AG04449 (cell line): Measurements from ENCODE around the gene ACADVL.

Experiments
- CTCF ChIA-PET: fragments of 350-600 bp; formaldehyde crosslinking; extraction: SDS; loops from one replicate; lab custom pipeline; 2021; ENCODE audit warnings: antibody characterized with exemption; lab: Yijun Ruan, JAX
- POLR2A ChIA-PET: fragments of 400-600, 350-600 bp; formaldehyde crosslinking; extraction: SDS; loops from one replicate; lab custom pipeline; 2020; ENCODE audit warnings: antibody characterized with exemption, inconsistent platforms; lab: Yijun Ruan, JAX
- DNase-seq: peaks from one replicate; pipeline ENCODE4 v3.0.0-alpha.2; 2010; ENCODE audit warnings: low read depth, low spot score
- H3K4me3 ChIP-seq: 2 replicates; pipeline ENCODE4 v1.5.1; 2011; ENCODE audit warnings: low read depth, mild to moderate bottlenecking, control low read depth, low read length
- TF ChIP-seq, protein P1 (sequence below): IDR thresholded peaks from one replicate; pipeline ENCODE4 v1.5.1; 2011; ENCODE audit warnings: mild to moderate bottlenecking, moderate library complexity, low read length, control low read depth, inconsistent platforms; ENCODE audit not compliant: insufficient read depth; ENCODE audit errors: missing control alignments

The ACADVL gene

DNA sequence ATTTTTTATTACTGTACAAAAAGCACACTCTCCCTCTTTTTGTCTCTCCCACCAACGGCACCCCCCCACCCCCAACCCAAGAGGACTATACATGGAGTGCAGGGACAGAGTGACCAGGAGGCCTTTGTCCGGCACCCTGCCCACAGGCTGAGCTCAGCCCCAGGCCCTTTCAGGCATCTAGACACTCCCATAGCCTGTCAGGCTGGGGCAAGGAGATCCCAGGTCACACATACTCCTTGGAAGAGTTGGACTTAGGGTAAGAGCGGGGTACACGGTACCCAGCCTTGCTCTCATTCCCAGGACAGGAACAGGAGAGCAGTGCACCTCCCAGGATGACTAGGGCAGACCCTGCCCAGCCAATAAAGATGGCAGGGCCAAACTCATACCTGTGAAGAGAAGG lies 40.4 kb downstream of the ACADVL start:
- H3K4me3 ChIP-seq, result no peak overlapping the region
- DNase-seq, result no peak
- TF ChIP-seq, protein P1, sequence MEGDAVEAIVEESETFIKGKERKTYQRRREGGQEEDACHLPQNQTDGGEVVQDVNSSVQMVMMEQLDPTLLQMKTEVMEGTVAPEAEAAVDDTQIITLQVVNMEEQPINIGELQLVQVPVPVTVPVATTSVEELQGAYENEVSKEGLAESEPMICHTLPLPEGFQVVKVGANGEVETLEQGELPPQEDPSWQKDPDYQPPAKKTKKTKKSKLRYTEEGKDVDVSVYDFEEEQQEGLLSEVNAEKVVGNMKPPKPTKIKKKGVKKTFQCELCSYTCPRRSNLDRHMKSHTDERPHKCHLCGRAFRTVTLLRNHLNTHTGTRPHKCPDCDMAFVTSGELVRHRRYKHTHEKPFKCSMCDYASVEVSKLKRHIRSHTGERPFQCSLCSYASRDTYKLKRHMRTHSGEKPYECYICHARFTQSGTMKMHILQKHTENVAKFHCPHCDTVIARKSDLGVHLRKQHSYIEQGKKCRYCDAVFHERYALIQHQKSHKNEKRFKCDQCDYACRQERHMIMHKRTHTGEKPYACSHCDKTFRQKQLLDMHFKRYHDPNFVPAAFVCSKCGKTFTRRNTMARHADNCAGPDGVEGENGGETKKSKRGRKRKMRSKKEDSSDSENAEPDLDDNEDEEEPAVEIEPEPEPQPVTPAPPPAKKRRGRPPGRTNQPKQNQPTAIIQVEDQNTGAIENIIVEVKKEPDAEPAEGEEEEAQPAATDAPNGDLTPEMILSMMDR, result no peak
- CTCF ChIA-PET, result interaction anchor here (1.2 to 3.3 kb wide), 4 partner anchors 20 to 301 kb away, joined by 3 to 13 read pairs (median 8); no protein-coding TSS in a partner anchor
- POLR2A ChIA-PET, result interaction anchor here (1.1 to 1.2 kb wide), 2 partner anchors 21 to 69 kb away, joined by 3 to 5 read pairs; partner anchors contain the start of genes NEURL4 and SLC2A4

DNA sequence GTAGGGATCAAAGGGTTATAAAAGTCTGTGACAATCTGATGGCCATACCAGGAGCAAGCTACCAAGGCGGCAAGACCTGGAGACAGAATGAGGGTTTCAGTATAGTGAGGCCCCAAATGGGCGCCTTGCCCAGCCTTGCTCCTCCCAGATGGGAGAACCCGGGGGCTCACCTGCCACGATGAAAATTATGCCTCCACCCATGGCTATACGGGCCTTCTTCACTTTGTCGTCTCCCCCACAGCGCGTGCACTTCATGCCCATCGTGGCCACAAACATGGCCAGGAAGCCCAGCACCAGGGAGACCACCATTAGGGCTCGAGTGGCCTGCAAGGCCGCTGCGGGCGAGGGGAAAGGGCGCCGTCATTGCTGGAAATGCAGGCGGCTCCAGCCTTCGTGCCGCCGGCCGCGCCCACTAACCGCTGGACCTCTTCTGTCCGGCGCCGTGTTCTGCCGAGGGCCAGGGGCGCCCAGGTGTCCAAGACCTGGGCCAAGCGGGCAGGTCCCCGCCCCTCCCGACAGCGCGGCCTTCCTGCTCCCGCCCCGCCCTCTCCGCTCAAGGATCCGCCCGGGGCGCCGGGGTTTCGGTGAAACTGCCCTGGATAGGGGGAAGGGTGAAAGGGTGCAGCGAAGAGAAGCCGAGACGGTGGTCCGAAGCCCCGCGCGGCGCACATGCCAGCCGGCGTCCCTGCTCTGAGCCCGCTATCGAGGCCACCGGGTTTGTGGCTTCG lies 41.1 kb downstream of the ACADVL start:
- peak overlapping the region; percentile 48 for H3K4me3 ChIP-seq
- ChIA-PET CTCF (interaction anchor here (2.2 to 3.3 kb wide), 3 partner anchors 19 to 300 kb away, joined by 7 to 13 read pairs (median 8); no protein-coding TSS in a partner anchor), POLR2A (interaction anchor here (0.6 to 1.1 kb wide), 2 partner anchors 69 to 144 kb away, joined by 4 to 5 read pairs; partner anchors contain the start of gene NEURL4)
- DNase-seq, result no peak
- TF ChIP-seq, protein P1, result no peak

DNA sequence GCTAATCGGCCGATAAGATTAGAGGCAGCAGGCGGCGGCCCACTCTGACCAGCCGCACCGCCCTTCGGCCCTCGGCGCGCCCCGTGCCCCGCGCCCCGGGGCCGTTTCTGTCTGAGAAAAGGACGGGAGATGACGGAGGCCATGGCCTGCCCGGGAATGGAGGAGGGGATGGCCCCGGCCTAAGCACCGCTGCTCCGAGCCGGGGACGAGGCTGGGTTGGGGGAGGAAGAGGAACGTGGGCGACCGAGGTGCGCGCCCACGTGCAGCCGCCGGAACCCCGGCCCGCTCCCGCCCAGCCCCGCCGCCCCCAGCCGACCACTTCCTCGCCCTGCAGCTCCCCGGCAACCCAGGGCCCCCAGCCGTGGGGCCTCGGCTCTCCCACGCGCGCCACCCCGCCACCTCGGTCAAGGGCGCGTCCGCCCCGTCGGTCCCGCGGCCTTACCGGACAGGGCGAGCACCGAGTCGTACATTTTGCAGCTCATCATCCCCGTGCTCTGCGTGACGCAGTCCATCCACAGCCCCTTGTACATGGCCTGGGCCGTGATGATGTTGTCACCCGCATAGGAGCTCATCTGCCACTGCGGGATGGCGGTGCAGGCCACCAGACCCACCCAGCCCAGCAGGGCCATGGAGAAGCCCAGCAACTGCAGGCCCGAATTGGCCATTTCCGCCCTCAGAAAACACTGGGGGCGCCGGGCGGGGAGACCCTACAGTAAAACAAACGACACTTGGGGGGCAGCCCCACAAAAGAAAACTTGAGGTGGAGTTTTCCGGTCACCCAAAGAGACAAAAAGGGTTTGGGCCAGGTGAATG lies 41.8 kb downstream of the ACADVL start:
- DNase-seq, result no peak
- CTCF ChIA-PET, result no interaction called here
- POLR2A ChIA-PET, result interaction anchor here (0.6 kb wide), 1 partner anchor 143 kb away, joined by 4 read pairs; no protein-coding TSS in a partner anchor
- TF ChIP-seq, protein P1, result no peak
- H3K4me3 ChIP-seq, result peak overlapping the region; percentile 48

DNA sequence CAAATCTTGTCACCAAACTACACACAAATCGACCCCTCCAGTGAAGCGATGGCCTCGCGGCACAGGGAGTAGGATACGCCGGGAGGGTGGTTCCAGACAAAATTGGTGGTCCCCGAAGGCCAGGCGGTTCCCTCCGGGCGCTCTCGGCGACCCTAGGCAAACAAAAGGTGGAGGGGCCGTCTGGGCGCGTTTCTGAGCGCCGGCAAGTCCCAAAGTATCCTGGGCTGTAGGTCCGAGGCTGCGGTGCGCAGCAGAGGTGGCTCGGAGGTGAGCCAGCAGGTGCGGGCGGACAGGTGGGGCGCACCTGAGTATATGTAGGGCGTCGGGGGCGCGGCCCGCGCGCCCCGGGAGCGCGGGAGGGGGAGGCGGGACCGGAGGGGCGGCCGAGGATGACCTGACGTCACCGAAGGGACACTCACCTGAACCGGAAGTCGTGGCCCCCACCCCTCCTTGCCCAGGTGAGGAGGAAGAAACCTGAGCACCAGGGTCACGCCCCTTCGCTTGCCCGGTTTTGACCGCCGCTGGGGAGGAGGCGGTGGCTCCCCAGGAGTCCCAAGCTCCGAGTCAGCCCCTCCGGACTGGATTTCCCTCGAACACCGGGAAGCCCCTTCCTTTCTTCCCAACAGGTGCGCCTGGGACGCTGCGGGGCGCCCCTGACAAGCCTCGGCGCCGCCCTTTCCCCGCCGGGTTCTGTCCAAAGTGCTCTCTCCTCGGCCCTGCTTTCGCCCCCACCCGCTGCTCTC lies 42.6 kb downstream of the ACADVL start, which contains the start of gene CLDN7:
CLDN7 (minus strand) TSS at position 287 of the 743 bp plus-strand sequence. CDS start 435 bp downstream, outside the sequence.
- ChIA-PET POLR2A (no interaction called here), CTCF (no interaction called here)
- TF ChIP-seq, protein P1, result no peak
- DNase-seq, result no peak
- H3K4me3 ChIP-seq, result peak within 1 kb of the TSS; percentile 48

DNA sequence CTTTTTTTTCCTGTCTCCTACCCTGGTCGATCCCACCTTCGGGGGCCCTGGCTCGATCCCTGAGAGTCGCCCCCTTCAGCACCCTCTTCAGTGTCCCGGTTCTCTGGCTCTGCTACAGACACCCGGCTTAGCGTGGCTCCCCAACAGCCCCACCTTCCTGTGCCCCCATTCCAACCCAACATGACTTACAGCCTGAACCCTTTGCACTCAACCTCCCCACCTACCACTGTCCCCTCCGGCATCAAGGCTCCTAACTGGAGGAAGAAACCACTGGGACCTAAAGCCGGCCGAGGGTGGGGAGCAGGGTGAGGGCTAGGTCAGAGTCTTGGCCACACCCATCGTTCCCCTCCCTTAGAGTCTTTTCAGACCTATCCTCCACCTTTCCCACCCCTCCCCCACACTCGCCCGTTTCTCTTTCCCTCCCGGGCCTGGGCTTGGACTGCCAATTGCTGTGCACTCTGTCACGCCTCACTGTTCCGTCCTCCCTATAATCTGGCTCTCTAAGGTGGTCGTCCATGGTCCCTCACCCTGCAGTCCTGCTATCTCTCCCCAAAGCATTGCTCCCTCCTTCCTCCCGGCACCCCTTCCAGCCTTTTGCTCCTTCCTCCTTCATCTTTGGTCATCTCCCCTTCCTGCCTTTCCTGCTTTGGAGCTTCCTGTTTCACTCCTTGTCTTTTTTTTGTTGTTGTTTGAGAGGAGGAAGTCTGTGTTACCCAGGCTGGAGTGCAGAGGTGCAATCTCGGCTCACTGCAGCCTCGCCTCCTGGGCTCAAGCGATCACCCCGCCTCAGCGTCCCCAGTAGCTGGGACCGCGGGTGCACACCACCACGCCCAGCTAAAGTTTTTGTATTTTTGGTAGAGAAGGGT lies 43.4 kb downstream of the ACADVL start:
- H3K4me3 ChIP-seq, result no peak overlapping the region
- TF ChIP-seq, protein P1, result no peak
- DNase-seq, result no peak
- ChIA-PET POLR2A (no interaction called here), CTCF (interaction anchor here (1.3 to 5.3 kb wide), 4 partner anchors 9 to 33 kb away, joined by 3 to 29 read pairs (median 10); partner anchors contain the start of gene SLC2A4)
